Upper lobe of right lung (tissue), 1 donor: ENCODE measurements around the gene NUP210. TPM values are rescaled to one million over a fixed set of nuclear protein-coding genes. Genes with fewer than 3 reads are reported as not detected.

Experiments
- ATAC-seq: fragments of 200-7000 bp; cut with Tn5 transposase; one replicate; pipeline ENCODE4 v1.9.1; 2020; ENCODE audit warnings: mild to moderate bottlenecking, moderate library complexity
- DNase-seq: peaks from one replicate; pipeline ENCODE4 v3.0.0-alpha.2; 2020
- H3K27ac ChIP-seq: fragments of 200-600 bp; one replicate; pipeline ENCODE4 v1.8.0; 2022
- H3K27me3 ChIP-seq: fragments of 200-600 bp; one replicate; pipeline ENCODE4 v1.8.0; 2022; ENCODE audit warnings: mild to moderate bottlenecking
- H3K36me3 ChIP-seq: fragments of 200-600 bp; one replicate; pipeline ENCODE4 v1.8.0; 2022
- H3K4me1 ChIP-seq: fragments of 200-600 bp; one replicate; pipeline ENCODE4 v1.8.0; 2022
- H3K4me3 ChIP-seq: fragments of 200-600 bp; one replicate; pipeline ENCODE4 v1.8.0; 2022; ENCODE audit warnings: mild to moderate bottlenecking
- H3K9me3 ChIP-seq: fragments of 200-600 bp; one replicate; pipeline ENCODE4 v1.8.0; 2022
- CTCF ChIP-seq: fragments of 200-600 bp; IDR thresholded peaks from one replicate; pipeline ENCODE4 v1.8.0; 2022; ENCODE audit warnings: antibody characterized with exemption
- intact Hi-C: fragments of 100-400 bp; cut with DNase I; formaldehyde crosslinking; loops from one replicate; pipeline ENCODE4 v1.11.0; 2022
- total RNA-seq: library from RNA; stranded (reverse); fragmentation: NEBNext Ultra II Directional; extraction: Animal tissue kit (Norgen Biotek cat#: 25700); gene quantifications from one replicate; pipeline ENCODE4 v1.2.1, GENCODE V29; 2021
- donor health status: DM: no; HTN: yes; CAD: no; lungs with severe emphysema.

Gene NUP210
- total RNA-seq, 1 donor from 2014 or later = 19.8 TPM

- Histone ChIP-seq H3K4me3 (no peak overlapping the region), H3K27me3 (no peaks in the 10 kb centered on the region), H3K4me1 (no peaks in the 10 kb centered on the region), H3K27ac (no peak overlapping the region), H3K36me3 (peaks cover 18% of the 10 kb centered on the region), H3K9me3 (no peaks in the 10 kb centered on the region)
- DNase-seq (no peak), ATAC-seq (no peak)
- no peak for TF ChIP-seq CTCF
- intact Hi-C loops = no loop called here
Measured at GRCh38 chr3:13341229-13341905, 78.8 kb downstream of the NUP210 start.

GRCh38 chr3:13339833-13340232 is 80.3 kb downstream of the NUP210 start:
- Histone ChIP-seq H3K27me3 (no peaks in the 10 kb centered on the region), H3K36me3 (peaks cover 26% of the 10 kb centered on the region), H3K4me3 (no peak overlapping the region), H3K27ac (no peak overlapping the region), H3K9me3 (no peaks in the 10 kb centered on the region), H3K4me1 (no peaks in the 10 kb centered on the region)
- DNase-seq = no peak
- no peak for ATAC-seq
- TF ChIP-seq CTCF = no peak
- intact Hi-C loops = no loop called here

- ATAC-seq (no peak), DNase-seq (no peak)
- H3K4me3 ChIP-seq = no peak overlapping the region
- H3K36me3 ChIP-seq = peaks cover 26% of the 10 kb centered on the region
- H3K4me1 ChIP-seq = no peaks in the 10 kb centered on the region
- no peaks in the 10 kb centered on the region for H3K27me3 ChIP-seq
- intact Hi-C loops = no loop called here
- no peak overlapping the region for H3K27ac ChIP-seq
- no peaks in the 10 kb centered on the region for H3K9me3 ChIP-seq
- TF ChIP-seq CTCF = no peak
Measured at GRCh38 chr3:13338996-13339395, 81.1 kb downstream of the NUP210 start.

- no peak overlapping the region for H3K27ac ChIP-seq
- DNase-seq = no peak
- H3K4me3 ChIP-seq = no peak overlapping the region
- no peaks in the 10 kb centered on the region for H3K4me1 ChIP-seq
- H3K36me3 ChIP-seq = peaks cover 26% of the 10 kb centered on the region
- no peak for TF ChIP-seq CTCF
- no peaks in the 10 kb centered on the region for H3K27me3 ChIP-seq
- intact Hi-C loops = no loop called here
- H3K9me3 ChIP-seq = no peaks in the 10 kb centered on the region
- no peak for ATAC-seq
Measured at GRCh38 chr3:13338231-13338630, 81.9 kb downstream of the NUP210 start.

GRCh38 chr3:13336592-13336991 is 83.5 kb downstream of the NUP210 start:
- no peak for ATAC-seq
- H3K36me3 ChIP-seq = peaks cover 26% of the 10 kb centered on the region
- H3K27me3 ChIP-seq = no peaks in the 10 kb centered on the region
- intact Hi-C loops = no loop called here
- no peaks in the 10 kb centered on the region for H3K9me3 ChIP-seq
- no peak for TF ChIP-seq CTCF
- H3K27ac ChIP-seq = no peak overlapping the region
- H3K4me3 ChIP-seq = no peak overlapping the region
- H3K4me1 ChIP-seq = no peaks in the 10 kb centered on the region
- DNase-seq = no peak

GRCh38 chr3:13335503-13335902 is 84.6 kb downstream of the NUP210 start:
- no peak for TF ChIP-seq CTCF
- DNase-seq (no peak), ATAC-seq (no peak)
- no peaks in the 10 kb centered on the region for H3K4me1 ChIP-seq
- no peak overlapping the region for H3K4me3 ChIP-seq
- peaks cover 26% of the 10 kb centered on the region for H3K36me3 ChIP-seq
- no peaks in the 10 kb centered on the region for H3K9me3 ChIP-seq
- intact Hi-C loops = no loop called here
- no peak overlapping the region for H3K27ac ChIP-seq
- no peaks in the 10 kb centered on the region for H3K27me3 ChIP-seq
